Measurements from ENCODE around the gene RPLP1.
A peak's percentile ranks its signal among the peaks of the same experiment; 100 is the strongest.

Gene RPLP1

DNA sequence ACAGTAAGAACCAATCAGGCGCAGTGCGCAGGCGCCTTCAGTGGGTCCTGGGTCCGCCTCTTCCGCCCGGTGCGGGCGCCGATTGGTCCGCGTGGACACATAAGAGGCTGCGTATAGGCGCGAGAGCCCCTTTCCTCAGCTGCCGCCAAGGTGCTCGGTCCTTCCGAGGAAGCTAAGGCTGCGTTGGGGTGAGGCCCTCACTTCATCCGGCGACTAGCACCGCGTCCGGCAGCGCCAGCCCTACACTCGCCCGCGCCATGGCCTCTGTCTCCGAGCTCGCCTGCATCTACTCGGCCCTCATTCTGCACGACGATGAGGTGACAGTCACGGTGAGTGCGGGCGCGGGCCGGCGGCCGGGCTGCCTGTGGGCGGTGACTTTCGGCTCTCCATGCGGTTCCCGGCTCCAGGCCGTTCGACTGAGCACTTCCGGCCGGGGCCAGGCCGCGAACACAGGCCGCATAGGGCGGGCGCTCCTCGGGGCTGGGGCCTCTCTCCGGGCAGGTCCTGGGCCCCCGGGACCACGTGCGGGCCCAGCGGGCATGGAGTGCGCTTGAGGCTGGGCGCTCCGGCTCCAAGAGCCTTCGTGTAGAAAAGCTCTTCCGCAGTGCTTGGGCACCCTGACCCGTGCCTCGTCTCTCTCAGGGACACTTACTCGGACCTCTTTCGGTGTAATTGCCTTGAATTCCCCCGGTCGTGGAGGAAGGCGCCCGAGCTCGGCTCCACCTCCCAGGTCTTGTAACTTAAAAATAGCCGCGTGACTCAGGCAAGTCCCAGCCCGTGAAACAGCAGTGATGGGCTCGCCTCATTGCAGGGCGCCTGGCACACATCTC, at the start of gene RPLP1:
TSS of gene RPLP1 (plus strand) at position 127 of the 830 bp plus-strand sequence. CDS start at position 258, 131 bp downstream.
- DNase-seq = peak; percentile 91 to 93 (median 91)

DNA sequence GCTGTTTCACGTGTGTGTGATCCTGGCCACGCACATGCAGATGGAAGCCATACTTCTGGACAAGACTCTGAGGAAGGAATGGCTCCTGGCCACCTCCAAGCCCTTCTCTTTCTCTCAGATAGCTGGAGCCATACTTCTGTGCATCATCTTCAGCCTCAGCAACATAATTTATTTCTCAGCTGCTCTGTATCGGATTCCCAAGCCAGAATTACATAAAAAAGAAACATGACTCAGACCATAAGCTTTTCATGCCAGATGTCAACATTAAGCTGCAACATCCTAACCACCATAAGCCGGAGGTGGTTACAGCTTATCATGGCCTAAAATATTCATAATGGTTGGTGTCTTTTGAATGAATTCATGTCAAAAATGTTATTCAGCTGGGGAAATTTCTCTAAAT, 49.0 kb upstream of the RPLP1 start:
- DNase-seq = no peak

DNA sequence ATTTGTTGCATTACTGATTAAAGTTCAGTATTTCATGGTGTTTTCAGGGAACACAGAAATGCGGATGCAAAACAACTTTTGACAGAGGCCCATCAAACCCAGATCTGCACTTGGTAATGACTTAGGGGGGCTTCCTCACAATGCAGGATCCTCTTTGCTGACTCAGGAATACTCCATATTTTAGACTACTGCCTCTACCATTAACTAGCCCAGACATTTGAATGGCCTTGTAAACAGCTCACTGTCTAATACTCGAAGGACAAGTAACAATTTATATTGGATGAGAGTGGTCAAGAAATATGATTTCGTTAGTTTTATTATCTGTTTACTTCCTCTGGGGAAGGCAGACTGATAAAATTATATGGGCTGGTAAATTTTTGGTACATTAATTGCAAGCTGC, 47.5 kb upstream of the RPLP1 start:
- no peak for DNase-seq

DNA sequence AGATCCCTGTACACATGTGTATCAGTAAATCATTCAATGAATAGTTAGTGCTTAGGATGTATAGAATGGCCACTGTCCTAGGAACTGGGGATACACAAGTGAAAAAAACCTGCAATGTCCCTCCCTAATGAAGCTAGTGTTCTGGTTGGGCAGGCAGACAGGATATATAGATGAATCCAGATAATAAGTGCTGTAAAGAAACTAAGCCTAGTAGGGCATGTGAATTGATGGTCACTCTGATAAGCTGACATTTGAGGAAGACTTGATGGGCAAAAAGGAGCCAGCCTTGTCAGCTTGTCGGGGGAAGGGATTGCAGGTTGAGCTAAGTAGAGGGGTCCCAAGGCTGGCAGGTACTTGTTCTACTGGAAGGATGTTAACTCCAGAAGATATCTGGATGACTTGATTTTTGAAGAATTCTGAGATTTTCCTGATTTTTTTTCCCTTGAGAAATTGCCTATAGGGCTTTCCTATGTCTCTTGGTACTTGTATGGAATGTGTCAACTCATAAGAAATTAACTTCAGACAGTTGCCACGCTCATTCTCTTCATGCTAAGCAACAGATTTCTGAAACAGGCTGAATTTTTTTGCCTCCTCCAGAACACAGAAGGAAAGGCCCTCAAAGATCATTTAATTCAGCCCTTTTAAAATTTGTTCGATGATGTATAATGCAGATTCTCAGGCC, 44.8 kb upstream of the RPLP1 start:
- DNase-seq = no peak

DNA sequence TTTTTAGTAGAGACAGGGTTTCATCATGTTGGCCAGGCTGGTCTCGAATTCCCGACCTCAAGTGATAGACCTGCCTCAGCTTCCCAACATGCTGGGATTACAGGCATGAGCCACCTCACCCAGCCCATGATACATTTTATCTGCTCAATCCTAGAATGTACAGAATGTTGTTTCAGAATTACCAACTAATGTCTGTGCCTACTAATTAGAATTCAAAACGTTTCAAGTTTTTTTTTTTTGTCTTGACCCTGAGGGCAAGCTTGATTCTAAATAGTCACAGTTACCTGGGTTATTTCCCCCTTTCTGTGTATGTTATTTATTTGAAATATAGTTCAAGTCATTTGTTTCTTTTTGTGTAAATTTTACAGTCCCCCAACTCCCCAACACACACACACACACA, 43.8 kb upstream of the RPLP1 start:
- DNase-seq = no peak

DNA sequence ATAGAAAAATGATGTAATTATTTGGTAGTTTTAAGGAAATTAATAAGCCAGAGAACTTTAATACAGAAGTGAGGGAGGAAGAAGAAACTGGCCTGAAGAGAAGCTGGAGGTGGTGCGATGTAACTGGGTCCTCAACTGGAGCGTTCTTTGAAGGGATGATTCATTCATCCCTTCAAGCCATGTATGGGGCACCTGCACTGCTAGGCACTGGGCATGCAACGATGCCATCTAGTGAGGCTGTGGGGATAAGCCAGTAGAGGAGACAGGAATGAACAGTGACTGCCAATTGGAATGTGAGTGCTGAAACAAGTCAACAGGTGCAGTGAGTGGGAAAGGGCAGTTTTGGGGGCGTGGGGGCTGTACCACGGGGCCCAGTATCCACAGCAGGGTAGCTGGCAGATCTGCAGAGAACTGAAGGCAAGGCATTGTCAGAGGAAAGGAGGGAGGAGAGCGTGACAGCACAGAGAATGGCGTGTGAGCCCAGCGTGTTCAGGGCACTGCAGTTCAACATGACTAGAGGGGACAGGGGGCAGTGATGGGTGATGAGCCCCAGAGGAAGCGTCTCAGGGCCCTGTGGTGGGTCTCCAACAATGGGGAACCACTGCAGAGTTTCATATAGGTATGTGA, 42.3 kb upstream of the RPLP1 start:
- DNase-seq = no peak

DNA sequence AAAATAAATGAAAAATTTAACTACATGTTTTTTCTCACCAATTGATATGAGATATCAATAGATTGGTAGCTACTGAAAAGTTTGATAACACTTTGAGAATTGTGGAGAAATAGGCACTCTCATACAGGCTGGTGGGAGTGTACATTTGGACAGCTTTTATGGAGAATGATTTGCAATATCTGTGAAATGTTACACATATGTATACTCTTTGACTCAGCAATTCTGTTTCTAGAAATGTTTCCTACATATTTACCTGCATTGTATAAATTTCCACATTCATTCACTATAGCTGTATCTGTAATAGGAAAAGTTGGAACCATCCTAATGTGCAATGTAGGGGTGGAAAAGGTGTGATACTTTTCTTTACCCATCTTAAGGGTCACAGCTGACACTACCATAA, 40.3 kb upstream of the RPLP1 start:
- DNase-seq = no peak

DNA sequence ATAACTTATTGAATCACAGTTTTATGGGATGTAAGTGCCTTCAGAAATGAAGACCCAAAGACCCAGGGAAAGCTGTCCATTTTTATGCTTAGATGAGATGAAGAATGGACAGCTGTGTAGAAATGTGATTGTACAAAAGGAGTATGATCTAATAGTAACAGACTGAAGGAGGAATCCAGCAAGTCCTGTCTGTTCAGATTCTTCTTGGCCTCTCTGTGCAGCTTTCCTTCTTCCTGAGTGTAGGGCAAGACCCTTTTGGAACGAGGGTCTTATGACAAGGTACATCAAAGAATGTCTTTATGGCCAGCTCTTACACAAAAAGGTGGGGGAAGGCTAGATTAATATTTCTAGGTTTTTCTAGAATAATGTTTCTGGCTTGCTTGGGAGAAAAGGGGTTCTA, 39.9 kb upstream of the RPLP1 start:
- DNase-seq = no peak

DNA sequence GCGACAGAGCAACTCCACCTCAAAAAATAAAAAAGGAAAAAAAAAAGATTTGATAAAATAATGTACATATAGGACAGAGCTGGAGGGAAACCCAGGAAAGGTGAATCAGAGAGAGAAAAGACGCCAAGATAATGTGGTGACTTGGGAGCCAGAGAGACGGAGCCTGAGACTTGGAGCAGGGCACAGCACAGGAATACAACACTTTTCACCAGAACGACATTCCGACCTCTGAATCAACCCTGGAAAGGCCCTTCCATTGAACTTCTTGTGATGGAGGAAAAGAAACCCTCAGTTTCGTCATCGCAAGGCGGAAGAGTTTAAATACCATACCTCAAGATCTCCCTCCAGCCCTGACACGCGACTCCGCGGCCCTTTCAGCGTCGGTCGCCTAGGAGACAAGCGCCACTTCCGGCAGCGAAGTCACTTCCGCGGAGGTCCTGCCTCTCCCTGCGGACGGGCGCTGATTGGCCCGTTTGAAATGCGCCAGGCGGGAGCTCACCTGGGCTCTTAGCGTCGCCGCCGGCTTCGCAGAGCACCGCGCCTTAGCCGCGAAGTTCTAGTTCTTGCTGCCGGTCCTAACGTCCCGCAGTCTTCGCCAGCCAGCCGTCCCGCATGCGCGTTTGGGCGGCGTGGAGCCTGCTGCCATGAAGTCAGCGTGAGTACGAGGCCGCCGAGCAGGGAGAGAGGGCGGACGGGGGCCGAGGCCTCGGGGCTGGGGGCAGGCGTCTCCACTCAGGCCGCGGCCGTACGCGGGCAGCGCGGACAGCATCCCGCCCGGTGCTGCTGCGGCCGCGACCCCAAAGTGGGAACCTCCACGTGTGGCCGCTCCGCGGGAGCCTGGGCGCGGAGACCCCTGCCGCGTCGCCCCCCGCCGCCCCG, 38.6 kb upstream of the RPLP1 start, which contains the start of gene KIF23:
TSS of gene KIF23 (plus strand) at position 528 of the 879 bp plus-strand sequence. CDS start at position 645, 117 bp downstream.
- peak; percentile 79 to 90 (median 89) for DNase-seq

DNA sequence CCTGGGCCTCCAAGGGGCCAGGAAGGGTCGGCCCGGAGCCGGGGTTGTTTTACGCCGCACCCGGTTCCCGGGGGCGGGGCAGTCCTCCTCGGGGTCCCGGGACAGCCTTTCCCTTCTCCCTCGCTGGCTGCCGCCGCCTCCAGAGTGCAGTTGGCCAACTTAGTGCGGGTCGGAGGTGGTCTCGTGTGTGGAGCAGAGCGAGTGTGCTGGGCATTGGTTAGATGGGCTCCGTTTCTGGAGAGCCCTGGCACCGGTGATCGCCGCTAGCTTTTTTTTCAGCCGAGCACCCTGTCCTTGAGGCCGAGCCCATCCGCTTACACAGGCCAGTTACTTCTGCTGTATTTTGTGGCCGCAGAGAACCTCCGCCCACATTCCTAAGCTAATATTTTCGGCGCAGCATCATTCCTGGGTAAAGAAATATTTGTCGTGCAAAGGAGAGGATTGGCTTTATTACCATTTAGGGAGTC, 37.9 kb upstream of the RPLP1 start:
- no peak for DNase-seq

DNA sequence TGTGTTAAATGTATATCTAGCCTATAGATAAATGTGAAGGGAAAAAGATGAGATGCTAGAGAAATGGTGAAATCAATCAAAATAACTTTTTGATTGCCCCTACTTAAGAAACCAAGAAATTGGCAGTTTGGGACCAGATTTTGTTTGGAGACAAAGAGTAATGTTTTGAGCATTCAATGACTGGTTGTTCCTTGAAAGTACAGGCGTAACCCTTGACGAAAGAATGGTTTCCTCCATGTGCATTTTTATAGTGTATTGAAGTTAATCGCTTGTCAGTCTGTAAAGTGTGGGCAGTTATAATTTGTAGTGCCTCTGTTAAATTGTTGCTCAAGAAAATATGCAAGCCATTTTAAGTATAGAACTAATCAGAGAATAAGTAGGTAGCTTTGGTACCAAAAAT, 37.2 kb upstream of the RPLP1 start:
- DNase-seq = no peak

DNA sequence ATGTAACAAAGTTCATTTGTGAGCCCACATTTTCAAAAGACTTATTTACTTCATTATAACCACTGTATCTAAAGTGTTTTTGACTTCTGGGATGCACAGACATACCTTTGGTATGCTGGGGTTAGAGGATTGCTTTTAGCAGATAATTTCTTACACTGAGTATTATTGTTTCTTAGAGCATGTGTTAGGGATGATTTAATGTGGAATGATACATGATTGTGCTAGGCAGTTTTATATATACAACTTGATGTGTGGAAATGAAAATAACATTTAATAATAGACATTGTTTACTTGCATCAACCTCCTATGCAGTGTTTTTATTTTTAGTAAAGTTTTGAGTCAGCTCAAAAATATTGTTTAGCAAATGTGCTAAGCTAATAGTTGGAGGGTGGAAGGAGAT, 35.0 kb upstream of the RPLP1 start:
- no peak for DNase-seq

DNA sequence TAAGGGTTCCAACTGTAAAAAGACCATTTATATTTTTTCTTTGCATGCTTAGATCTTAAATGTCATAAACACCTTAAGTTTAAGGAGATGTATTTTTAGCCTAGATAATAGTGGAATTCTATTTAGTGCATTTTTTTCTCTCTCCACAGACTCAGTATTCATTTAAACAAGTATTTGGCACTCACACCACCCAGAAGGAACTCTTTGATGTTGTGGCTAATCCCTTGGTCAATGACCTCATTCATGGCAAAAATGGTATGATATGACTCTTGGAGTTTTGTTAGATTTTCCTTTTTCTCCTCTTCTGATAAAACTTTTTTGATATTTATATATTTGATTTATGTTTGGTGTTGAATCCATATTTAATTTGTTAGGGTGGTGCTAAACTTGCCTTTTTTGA, 31.1 kb upstream of the RPLP1 start:
- no peak for DNase-seq

DNA sequence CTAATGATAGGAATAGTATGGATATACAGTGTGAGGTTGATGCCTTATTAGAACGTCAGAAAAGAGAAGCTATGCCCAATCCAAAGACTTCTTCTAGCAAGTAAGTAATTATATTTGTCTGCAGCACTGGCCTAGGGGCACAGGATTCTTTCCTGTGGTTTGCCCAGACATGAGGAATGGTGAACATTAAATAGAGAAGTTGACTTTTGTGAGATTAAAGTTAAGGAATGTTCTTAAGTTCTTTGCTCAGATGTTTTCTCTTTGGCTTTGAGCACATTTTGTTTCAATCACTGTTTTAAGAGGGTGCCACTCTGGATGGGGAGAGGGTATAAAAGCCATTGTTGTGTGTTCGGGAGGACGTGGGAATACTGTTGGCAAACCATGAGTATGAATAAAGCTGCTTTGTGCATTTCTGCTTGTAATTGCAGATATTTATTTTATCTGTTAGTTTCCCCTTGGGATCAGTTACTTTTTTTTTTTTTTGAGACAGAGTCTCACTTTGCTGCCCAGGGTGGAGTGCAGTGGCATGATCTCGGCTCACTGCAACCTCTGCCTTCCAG, 30.2 kb upstream of the RPLP1 start:
- no peak for DNase-seq

DNA sequence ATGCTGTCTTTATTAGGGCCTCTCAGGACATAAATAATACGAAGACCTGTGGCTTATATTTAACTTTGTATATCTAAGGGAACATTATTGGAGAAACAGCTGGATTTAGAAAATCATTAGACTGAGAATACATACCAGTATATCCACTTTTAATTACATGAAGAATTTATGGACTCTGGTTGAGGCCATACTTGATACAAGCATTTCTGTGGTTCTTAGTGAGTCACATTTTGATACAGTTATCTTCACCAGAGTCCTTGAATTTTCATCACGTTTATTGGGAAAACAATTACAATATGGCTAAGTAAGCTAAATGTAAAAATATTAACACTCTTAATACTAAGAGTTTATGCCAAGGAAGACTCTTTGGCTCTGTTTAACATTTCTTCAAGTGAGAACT, 28.6 kb upstream of the RPLP1 start:
- DNase-seq = no peak

DNA sequence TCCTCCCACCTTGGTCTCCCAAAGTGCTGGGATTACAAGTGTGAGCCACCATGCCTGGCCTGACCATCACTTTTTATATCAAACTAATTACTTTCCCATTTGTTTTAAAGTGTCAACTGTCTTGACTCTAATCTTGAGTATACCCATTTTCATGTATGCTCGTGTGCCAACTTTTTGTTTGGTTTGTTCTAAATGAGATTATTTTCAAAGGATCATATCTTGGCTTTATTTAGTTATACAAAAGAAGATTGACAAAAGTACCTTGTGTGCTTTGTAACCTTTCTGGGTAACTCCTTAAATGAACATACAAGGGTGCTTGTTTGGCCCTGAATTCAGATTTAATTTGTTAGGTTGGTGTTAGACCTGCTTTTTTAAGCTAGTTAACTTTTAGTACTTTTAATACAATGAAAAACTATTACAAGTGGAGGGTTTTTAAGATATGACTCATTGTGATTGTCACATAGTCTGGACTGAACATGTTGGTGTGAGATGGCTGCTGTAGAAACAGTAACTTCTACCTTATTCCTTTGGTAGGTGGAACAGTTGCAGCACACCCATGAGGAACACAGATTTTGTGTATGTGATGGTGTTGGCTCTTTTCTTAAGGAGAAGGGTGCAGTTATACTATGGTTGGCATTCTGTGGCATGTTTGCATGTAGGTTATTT, 27.7 kb upstream of the RPLP1 start:
- no peak for DNase-seq

DNA sequence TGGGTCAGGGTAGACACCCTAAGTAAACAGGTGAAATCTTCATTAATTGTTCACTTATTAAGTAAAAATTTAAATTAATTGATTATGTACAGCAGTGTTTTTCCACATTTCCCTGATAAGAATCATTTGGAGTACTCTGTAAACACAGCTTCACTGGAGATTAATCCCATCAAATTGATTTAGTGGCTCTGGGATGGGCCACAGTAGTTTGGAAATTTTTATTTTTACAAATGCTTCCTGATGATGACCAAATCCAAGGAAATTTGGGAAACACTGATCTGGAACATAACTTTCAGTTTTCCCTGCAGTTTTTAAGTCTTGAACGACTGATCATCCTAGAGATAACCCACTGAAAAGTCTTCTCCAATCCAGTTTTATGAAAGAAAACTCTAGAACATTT, 18.8 kb upstream of the RPLP1 start:
- DNase-seq = no peak

DNA sequence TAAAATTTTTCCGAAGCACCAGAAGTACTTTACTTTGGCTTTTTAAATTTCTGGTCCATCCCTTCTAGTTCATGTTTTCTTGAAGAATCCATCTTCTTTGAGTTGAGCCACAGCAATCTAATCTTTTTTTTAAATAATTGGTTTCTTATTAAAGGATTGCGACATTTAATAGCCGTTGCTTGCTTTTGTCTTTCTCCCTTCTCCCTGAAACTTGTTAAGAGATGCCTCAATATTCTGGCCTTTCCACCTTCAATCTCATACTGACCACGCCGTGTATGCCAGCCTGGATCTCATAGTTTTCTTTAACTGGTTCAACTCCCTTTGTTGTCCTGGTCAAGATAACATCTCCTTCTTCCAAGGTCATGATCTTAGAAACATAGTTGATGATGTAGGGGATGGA, 18.4 kb upstream of the RPLP1 start:
- DNase-seq = no peak

DNA sequence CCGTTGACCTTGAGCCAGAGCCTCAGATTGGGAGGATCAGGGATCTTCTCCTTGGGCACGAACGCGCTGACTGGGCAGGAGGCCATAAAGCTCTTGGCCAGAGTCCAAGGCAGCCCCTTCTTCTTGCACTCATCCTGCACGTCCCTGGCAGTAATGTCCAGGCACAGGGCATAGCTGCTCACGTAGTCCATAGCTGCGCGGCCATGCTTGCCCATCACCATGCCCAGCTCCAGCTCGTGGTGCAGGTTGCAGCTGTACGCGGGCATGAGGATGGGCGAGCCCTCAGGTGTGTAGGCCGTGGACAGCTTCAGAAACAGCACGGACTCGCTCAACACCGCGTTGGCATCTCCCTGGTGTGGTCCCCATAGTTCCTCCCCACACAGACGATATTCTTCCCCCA, 17.9 kb upstream of the RPLP1 start:
- DNase-seq = no peak

DNA sequence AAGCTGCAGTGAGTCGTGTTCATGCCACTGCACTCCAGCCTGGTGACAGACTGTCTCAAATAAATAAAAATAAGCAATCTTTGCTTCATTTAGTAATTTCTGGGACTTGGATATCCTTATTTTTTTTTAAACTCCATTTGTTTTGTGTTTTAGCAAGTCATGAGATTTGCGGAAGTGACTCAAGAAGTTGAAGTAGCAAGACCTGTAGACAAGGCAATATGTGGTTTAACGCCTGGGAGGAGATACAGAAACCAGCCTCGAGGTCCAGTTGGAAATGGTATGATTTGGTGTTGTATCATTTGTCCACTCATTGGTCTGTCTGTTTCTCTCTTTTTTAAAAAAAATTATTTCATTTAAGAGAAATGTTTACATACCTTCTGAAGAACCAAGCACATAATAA, 16.6 kb upstream of the RPLP1 start:
- no peak for DNase-seq

DNA sequence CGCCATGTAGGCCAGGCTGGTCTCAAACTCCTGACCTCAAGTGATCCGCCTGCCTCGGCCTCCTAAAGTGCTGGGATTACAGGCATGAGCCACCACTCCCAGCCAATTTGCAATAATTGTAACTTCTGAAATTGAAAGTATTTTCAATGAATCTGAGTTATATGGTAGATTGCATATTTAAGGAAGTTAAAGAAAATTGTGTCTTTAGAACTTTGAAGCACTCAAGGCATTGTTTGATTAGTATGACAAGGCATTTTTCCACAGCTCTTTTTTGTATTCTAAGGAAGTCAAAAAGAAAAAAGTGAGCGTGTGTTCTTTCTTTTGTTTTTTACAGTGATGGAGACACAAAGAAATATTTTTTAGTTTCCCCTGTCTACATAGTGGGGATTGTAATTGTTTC, 15.7 kb upstream of the RPLP1 start:
- DNase-seq = no peak

DNA sequence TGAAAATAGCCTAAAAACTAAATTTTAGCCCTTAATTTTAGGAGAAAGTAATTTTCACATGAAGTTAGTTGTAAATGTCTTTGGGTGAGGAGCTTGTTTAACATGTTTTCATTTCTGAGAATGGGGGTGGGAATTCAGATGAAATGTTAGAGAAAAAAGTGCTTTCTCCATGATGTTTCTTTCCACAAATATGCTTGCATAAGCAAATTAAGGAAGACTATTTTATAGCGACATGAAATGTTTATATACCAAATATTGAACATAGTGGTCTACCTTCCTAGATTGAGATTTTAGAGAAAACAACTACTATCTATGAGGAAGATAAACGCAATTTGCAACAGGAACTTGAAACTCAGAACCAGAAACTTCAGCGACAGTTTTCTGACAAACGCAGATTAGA, 13.0 kb upstream of the RPLP1 start:
- DNase-seq = no peak
